Lower leg skin (tissue), 4 donors: ENCODE results near the gene ZHX3. TPM values are rescaled to one million over a fixed set of nuclear protein-coding genes. Genes with fewer than 3 reads are reported as not detected.

Source experiments
- DNase-seq, 2 donors: peaks; one replicate each; pipeline ENCODE4 v3.0.0-alpha.2; 2019; ENCODE audit warnings: low spot score in 2 of 2
- H3K4me3 ChIP-seq: fragments of 200-600 bp; sonication (generic); 2 replicates; pipeline ENCODE4 v1.5.1; 2017; ENCODE audit warnings: mild to moderate bottlenecking, low read depth; ENCODE audit not compliant: poor library complexity, severe bottlenecking
- CTCF ChIP-seq, 3 donors: fragments of 450-650 bp; IDR thresholded peaks; one replicate each; pipeline ENCODE4 v1.5.1; 2016; ENCODE audit warnings: antibody characterized with exemption in 3 of 3, mild to moderate bottlenecking in 3 of 3, moderate library complexity in 2 of 3
- POLR2A ChIP-seq, 2 donors: fragments of 450-650 bp; IDR thresholded peaks; one replicate each; pipeline ENCODE4 v1.6.1; 2016 to 2017; ENCODE audit warnings: antibody characterized with exemption in 2 of 2, mild to moderate bottlenecking in 1 of 2, moderate library complexity in 1 of 2
- WGBS, 2 donors: methylation state at CpG; one replicate each; pipeline ENCODE4 v1.1.5; 2018; 5-methylcytosine and 5-hydroxymethylcytosine counted together
- intact Hi-C: fragments of 100-400 bp; cut with DNase I; formaldehyde crosslinking; loops from one replicate; pipeline ENCODE4 v1.15.0; 2023; ENCODE audit warnings: low total_unique reads
- total RNA-seq, 4 donors: library from RNA; depleted of rRNA; stranded (reverse); fragments of >200 nt; gene quantifications; one replicate each; pipeline ENCODE4 v1.1.0, GENCODE V29; 2016

Gene ZHX3
- total RNA-seq, 4 donors from 2014 or later: 19.3 to 33.1 (median 25.5) TPM

GRCh38 chr20:41178495-41178894 is 139.0 kb downstream of the ZHX3 start:
- intact Hi-C loops: loop anchor here (10.0 kb wide), 1 partner anchor 66 kb away; no protein-coding TSS in a partner anchor
- peak in 1 of 2 donors; percentile 42 for DNase-seq
- 74 to 76% methylated on average over 6 of the region's 6 CpGs for WGBS, 2 donors
- no peak overlapping the region for H3K4me3 ChIP-seq
- TF ChIP-seq CTCF (IDR thresholded peaks at IDR 0.05) (no peak), POLR2A (IDR thresholded peaks at IDR 0.05) (no peak)

- H3K4me3 ChIP-seq: no peak overlapping the region
- DNase-seq: peak; percentile 16 to 85
- intact Hi-C loops: loop anchor here (10.0 kb wide), 1 partner anchor 67 kb away; no protein-coding TSS in a partner anchor
- WGBS, 2 donors: 18 to 37% methylated on average over 2 of the region's 2 CpGs
- TF ChIP-seq CTCF (IDR thresholded peaks at IDR 0.05): no peak
- TF ChIP-seq POLR2A (IDR thresholded peaks at IDR 0.05): no peak
Measured at GRCh38 chr20:41177636-41178035, 139.9 kb downstream of the ZHX3 start.

- H3K4me3 ChIP-seq: no peak overlapping the region
- no peak for TF ChIP-seq POLR2A (IDR thresholded peaks at IDR 0.05)
- no peak for TF ChIP-seq CTCF (IDR thresholded peaks at IDR 0.05)
- DNase-seq: peak; percentile 11 to 80
- WGBS, 2 donors: 83 to 87% methylated on average over 8 of the region's 8 CpGs
- intact Hi-C loops: loop anchor here (10.0 kb wide), 1 partner anchor 68 kb away; no protein-coding TSS in a partner anchor
Measured at GRCh38 chr20:41176711-41177552, 140.6 kb downstream of the ZHX3 start.

- H3K4me3 ChIP-seq: no peak overlapping the region
- DNase-seq: peak in 1 of 2 donors; percentile 69
- intact Hi-C loops: loop anchor here (10.0 kb wide), 1 partner anchor 69 kb away; no protein-coding TSS in a partner anchor
- WGBS, 2 donors: 75 to 76% methylated on average over 7 of the region's 7 CpGs
- TF ChIP-seq CTCF (IDR thresholded peaks at IDR 0.05) (no peak), POLR2A (IDR thresholded peaks at IDR 0.05) (no peak)
Measured at GRCh38 chr20:41175727-41176330, 141.7 kb downstream of the ZHX3 start.

GRCh38 chr20:41175201-41175651 is 142.3 kb downstream of the ZHX3 start:
- 91 to 92% methylated on average over 4 of the region's 4 CpGs for WGBS, 2 donors
- intact Hi-C loops: loop anchor here (10.0 kb wide), 1 partner anchor 70 kb away; no protein-coding TSS in a partner anchor
- DNase-seq: peak; percentile 12 to 70
- no peak overlapping the region for H3K4me3 ChIP-seq
- TF ChIP-seq CTCF (IDR thresholded peaks at IDR 0.05): no peak
- TF ChIP-seq POLR2A (IDR thresholded peaks at IDR 0.05): no peak
